ENCODE measurements around the gene ARSA.
"Not testable (repeated sequence)": the region's sequence is repeated elsewhere in the genome, so short reads cannot be mapped to it uniquely, and the experiment has no call there.

ARSA gene

DNA sequence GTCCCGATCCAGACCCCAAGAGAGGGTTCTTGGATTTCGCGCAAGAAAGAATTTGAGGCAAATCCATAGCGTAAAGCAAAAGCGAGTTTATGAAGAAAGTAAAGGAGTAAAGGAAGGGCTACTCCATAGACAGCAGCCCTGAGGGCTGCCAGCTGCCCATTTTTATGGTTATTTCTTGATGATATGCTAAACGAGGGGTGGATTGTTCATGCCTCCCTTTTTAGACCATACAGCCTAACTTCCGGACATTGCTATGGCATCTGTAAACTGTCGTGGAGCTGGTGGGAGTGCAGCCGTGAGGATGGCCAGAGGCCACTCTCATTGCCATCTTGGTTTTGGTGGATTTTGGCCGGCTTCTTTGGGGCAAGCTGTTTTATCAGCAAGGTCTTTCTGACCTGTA, 25.3 kb upstream of the ARSA start:
- H3K79me2 ChIP-seq: no peaks in the 10 kb centered on the region
- no peaks in the 10 kb centered on the region for H3K4me1 ChIP-seq
- TF ChIP-seq, protein P1, sequence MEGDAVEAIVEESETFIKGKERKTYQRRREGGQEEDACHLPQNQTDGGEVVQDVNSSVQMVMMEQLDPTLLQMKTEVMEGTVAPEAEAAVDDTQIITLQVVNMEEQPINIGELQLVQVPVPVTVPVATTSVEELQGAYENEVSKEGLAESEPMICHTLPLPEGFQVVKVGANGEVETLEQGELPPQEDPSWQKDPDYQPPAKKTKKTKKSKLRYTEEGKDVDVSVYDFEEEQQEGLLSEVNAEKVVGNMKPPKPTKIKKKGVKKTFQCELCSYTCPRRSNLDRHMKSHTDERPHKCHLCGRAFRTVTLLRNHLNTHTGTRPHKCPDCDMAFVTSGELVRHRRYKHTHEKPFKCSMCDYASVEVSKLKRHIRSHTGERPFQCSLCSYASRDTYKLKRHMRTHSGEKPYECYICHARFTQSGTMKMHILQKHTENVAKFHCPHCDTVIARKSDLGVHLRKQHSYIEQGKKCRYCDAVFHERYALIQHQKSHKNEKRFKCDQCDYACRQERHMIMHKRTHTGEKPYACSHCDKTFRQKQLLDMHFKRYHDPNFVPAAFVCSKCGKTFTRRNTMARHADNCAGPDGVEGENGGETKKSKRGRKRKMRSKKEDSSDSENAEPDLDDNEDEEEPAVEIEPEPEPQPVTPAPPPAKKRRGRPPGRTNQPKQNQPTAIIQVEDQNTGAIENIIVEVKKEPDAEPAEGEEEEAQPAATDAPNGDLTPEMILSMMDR (IDR thresholded peaks at IDR 0.05): no peak
- H3K36me3 ChIP-seq (ENCODE audit: control insufficient read depth, insufficient read depth, low read length): no peaks in the 10 kb centered on the region
- H3K27ac ChIP-seq: no peak overlapping the region
- H3K4me2 ChIP-seq (ENCODE audit: low read length): no peak overlapping the region
- no peaks in the 10 kb centered on the region for H3K27me3 ChIP-seq (ENCODE audit: control insufficient read depth, insufficient read depth, low read length)
- no peaks in the 10 kb centered on the region for H3K9me3 ChIP-seq (ENCODE audit: control insufficient read depth, low read length)
- no peak overlapping the region for H2AFZ ChIP-seq
- H3K9ac ChIP-seq: no peak overlapping the region
- H3K4me3 ChIP-seq (ENCODE audit: low read depth, low read length): no peak overlapping the region

DNA sequence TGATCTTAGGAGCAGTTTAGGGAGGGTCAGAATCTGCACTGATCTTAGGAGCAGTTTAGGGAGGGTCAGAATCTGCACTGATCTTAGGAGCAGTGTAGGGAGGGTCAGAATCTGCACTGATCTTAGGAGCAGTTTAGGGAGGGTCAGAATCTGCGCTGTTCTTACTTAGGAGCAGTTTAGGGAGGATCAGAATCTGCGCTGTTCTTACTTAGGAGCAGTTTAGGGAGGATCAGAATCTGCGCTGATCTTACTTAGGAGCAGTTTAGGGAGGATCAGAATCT, 15.8 kb upstream of the ARSA start:
- not testable (repeated sequence) for H3K27me3 ChIP-seq (ENCODE audit: control insufficient read depth, insufficient read depth, low read length); H3K4me1 ChIP-seq; H3K79me2 ChIP-seq; H2AFZ ChIP-seq; H3K4me2 ChIP-seq (ENCODE audit: low read length); H3K4me3 ChIP-seq (ENCODE audit: low read depth, low read length); H3K9ac ChIP-seq; H3K27ac ChIP-seq; H3K9me3 ChIP-seq (ENCODE audit: control insufficient read depth, low read length); H3K36me3 ChIP-seq (ENCODE audit: control insufficient read depth, insufficient read depth, low read length)

DNA sequence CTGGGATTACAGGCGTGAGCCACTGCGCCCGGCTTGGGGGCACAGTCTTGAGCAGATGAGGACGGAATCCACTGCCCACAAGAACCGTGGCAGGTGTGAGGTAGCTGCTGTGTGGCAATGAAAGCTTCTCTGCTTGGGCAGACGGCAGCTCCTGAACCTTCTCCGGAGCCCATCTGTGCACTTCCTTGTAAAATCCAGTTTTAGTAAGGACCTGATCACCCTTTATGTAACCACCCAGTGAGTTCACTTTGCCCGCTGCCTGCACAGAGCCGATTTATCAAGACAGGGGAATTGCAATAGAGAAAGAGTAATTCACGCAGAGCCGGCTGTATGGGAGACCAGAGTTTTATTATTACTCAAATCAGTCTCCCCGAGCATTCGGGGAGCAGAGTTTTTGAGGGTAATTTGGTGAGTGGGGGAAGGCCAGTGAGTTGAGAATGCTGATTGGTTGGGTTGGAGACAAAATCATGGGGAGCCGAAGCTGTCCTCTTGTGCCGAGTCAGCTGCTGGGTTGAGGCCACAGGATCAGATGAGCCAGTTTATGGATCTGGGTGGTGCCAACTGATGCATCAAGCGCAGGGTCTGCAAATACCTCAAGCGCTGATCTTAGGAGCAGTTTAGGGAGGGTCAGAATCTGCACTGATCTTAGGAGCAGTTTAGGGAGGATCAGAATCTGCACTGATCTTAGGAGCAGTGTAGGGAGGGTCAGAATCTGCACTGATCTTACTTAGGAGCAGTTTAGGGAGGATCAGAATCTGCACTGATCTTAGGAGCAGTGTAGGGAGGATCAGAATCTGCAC, 15.3 kb upstream of the ARSA start:
- not testable (repeated sequence) for H3K27me3 ChIP-seq (ENCODE audit: control insufficient read depth, insufficient read depth, low read length); H3K79me2 ChIP-seq; H3K4me1 ChIP-seq; H2AFZ ChIP-seq; H3K4me2 ChIP-seq (ENCODE audit: low read length); H3K9ac ChIP-seq; H3K9me3 ChIP-seq (ENCODE audit: control insufficient read depth, low read length); H3K27ac ChIP-seq; H3K36me3 ChIP-seq (ENCODE audit: control insufficient read depth, insufficient read depth, low read length); H3K4me3 ChIP-seq (ENCODE audit: low read depth, low read length)

DNA sequence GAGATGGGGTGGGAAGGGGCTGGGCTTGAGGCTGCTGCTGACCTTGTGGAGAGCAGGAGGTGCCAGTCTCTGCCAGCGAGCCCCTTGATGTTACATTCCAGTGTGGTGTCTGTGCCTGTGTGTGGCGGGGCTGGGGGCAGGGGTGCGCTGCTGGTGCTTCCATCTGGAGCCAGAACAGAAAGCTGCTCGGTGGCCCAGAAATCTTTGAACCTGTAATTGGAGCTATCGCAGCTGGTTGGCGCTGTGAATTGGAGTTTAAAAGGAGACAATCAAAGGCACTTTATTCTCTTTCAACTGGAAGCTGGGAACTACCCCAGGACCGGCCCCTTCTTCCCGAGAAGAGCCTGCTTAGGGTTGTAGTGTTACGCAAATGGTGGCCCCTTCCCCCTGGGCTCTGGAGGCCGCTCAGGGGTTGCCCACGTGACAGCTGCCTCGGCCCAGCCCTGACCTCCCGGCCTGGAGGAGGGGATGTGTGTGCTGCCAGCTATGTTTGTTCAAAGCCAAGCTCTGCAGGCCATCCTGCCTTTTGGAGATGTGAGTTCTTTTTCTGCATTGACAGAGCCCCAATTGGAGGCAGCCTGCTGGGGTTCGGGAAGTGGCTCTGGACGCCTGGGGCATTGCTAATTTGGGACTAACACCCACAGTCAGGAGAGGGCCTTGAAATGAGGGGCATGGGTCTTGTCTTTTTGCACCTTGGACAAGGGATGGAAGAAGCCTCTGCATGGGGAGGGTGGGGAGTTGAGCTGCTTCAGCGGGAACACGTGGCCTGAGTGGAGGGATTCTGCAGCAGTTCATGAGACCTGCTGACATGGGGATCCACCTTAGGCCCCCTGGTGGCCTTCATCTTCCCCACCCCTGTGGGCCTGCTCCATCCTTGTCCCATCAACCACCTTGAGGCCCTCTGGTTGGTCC, 14.0 kb upstream of the ARSA start:
- Histone ChIP-seq H3K4me1 (no peaks in the 10 kb centered on the region), H3K79me2 (no peaks in the 10 kb centered on the region), H2AFZ (no peak overlapping the region), H3K36me3 (ENCODE audit: control insufficient read depth, insufficient read depth, low read length) (no peaks in the 10 kb centered on the region), H3K27me3 (ENCODE audit: control insufficient read depth, insufficient read depth, low read length) (no peaks in the 10 kb centered on the region), H3K9ac (no peak overlapping the region), H3K4me2 (ENCODE audit: low read length) (no peak overlapping the region), H3K9me3 (ENCODE audit: control insufficient read depth, low read length) (no peaks in the 10 kb centered on the region), H3K27ac (no peak overlapping the region), H3K4me3 (ENCODE audit: low read depth, low read length) (no peak overlapping the region)
- TF ChIP-seq, protein P1 (IDR thresholded peaks at IDR 0.05): no peak

DNA sequence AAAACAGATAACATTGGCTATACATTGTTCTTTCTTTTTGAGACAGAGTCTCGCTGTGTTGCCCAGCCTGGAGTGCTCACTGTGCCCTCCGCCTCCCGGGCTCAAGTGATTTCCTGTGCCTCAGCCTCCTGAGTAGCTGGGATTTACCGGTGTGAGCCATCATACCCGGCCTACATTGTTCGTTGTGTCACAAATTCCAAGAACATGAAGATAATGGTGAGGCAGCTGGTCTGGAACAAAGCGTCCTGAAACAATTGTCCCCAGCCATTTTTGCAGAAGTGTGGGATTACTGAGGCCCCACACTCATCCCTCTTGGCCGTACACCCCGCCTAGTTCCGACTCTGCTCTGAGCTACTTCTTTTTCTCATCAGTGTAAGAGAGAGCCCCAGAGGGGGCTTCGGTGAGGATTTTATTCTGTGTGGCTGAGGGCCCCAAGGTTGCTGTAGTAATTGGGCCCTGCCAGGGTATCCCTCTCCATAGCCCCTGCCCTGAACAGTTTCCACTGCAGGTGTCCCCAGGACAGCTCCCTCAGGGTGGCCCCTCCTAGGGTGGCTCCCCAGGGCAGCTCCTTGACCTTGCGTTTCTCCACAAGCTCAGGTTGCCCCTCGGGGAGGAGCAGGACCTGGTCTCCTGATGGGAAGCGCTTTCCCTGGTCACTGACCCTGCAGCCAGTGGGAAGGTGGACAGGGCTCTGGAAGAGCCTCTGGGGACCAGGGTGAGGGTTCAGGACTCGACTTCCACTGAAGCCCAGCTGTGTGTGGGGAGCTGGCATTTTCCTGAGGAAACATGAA, 13.1 kb upstream of the ARSA start:
- Histone ChIP-seq H3K36me3 (ENCODE audit: control insufficient read depth, insufficient read depth, low read length) (no peaks in the 10 kb centered on the region), H2AFZ (no peak overlapping the region), H3K27me3 (ENCODE audit: control insufficient read depth, insufficient read depth, low read length) (no peaks in the 10 kb centered on the region), H3K9me3 (ENCODE audit: control insufficient read depth, low read length) (no peaks in the 10 kb centered on the region), H3K79me2 (no peaks in the 10 kb centered on the region), H3K4me3 (ENCODE audit: low read depth, low read length) (no peak overlapping the region), H3K4me2 (ENCODE audit: low read length) (no peak overlapping the region), H3K9ac (no peak overlapping the region), H3K27ac (no peak overlapping the region), H3K4me1 (no peaks in the 10 kb centered on the region)
- TF ChIP-seq, protein P1 (IDR thresholded peaks at IDR 0.05): no peak

DNA sequence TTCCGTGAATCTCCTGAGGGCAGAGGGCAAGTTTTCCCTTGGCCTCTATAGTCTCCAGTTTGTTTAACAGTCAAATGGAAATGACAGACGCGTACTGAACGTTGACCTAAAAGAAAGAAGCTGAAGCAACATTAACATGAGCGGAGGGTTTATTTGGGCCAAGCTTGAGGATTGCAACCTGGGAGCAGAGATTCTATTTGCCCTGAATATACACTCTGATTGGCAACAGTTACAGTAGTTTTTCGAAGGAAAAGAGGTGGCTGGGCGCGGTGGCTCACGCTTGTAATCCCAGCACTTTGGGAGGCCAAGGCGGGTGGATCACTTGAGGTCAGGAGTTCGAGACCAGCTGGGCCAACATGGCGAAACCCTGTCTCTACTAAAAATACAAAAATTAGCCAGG, 12.3 kb upstream of the ARSA start:
- H3K9me3 ChIP-seq (ENCODE audit: control insufficient read depth, low read length); H3K4me2 ChIP-seq (ENCODE audit: low read length); H3K9ac ChIP-seq; H3K27me3 ChIP-seq (ENCODE audit: control insufficient read depth, insufficient read depth, low read length); H3K36me3 ChIP-seq (ENCODE audit: control insufficient read depth, insufficient read depth, low read length); H3K27ac ChIP-seq; H3K4me3 ChIP-seq (ENCODE audit: low read depth, low read length); H3K79me2 ChIP-seq; H2AFZ ChIP-seq; H3K4me1 ChIP-seq: not testable (repeated sequence)

All from parathyroid adenoma (tissue), 2 donors.